ENCODE data around the gene ASB16.
"Not testable (repeated sequence)": the region's sequence is repeated elsewhere in the genome, so short reads cannot be mapped to it uniquely, and the experiment has no call there.

ASB16 gene

DNA sequence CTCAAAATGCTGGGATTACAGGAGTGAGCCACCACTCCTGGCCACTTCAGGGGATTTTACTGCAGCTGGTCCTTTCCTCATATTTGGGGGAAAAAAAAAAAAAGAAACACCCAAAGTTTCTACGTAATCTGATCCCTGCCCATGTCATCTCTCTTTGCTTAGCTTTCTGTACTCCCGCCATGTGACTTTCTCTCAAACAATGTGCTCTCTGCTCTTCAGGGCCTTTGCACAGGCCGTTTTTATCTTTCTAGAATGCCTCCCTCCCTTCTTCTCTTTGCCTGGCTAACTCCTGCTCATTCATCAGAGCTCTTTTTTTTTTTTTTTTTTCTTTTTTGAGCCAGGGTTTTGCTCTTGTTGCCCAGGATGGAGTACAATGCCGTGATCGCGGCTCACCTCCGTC lies 42.1 kb upstream of the ASB16 start:
- TF ChIP-seq, protein P1, sequence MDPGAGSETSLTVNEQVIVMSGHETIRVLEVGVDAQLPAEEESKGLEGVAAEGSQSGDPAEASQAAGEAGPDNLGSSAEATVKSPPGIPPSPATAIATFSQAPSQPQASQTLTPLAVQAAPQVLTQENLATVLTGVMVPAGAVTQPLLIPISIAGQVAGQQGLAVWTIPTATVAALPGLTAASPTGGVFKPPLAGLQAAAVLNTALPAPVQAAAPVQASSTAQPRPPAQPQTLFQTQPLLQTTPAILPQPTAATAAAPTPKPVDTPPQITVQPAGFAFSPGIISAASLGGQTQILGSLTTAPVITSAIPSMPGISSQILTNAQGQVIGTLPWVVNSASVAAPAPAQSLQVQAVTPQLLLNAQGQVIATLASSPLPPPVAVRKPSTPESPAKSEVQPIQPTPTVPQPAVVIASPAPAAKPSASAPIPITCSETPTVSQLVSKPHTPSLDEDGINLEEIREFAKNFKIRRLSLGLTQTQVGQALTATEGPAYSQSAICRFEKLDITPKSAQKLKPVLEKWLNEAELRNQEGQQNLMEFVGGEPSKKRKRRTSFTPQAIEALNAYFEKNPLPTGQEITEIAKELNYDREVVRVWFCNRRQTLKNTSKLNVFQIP (CRISPR knock-in tag; IDR thresholded peaks at IDR 0.05; ENCODE audit: borderline replicate concordance, low read depth) = no peak
- TF ChIP-seq, protein P2, sequence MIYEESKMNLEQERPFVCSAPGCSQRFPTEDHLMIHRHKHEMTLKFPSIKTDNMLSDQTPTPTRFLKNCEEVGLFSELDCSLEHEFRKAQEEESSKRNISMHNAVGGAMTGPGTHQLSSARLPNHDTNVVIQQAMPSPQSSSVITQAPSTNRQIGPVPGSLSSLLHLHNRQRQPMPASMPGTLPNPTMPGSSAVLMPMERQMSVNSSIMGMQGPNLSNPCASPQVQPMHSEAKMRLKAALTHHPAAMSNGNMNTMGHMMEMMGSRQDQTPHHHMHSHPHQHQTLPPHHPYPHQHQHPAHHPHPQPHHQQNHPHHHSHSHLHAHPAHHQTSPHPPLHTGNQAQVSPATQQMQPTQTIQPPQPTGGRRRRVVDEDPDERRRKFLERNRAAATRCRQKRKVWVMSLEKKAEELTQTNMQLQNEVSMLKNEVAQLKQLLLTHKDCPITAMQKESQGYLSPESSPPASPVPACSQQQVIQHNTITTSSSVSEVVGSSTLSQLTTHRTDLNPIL (CRISPR knock-in tag; IDR thresholded peaks at IDR 0.05; ENCODE audit: low read depth) = no peak
- TF ChIP-seq, protein P3, sequence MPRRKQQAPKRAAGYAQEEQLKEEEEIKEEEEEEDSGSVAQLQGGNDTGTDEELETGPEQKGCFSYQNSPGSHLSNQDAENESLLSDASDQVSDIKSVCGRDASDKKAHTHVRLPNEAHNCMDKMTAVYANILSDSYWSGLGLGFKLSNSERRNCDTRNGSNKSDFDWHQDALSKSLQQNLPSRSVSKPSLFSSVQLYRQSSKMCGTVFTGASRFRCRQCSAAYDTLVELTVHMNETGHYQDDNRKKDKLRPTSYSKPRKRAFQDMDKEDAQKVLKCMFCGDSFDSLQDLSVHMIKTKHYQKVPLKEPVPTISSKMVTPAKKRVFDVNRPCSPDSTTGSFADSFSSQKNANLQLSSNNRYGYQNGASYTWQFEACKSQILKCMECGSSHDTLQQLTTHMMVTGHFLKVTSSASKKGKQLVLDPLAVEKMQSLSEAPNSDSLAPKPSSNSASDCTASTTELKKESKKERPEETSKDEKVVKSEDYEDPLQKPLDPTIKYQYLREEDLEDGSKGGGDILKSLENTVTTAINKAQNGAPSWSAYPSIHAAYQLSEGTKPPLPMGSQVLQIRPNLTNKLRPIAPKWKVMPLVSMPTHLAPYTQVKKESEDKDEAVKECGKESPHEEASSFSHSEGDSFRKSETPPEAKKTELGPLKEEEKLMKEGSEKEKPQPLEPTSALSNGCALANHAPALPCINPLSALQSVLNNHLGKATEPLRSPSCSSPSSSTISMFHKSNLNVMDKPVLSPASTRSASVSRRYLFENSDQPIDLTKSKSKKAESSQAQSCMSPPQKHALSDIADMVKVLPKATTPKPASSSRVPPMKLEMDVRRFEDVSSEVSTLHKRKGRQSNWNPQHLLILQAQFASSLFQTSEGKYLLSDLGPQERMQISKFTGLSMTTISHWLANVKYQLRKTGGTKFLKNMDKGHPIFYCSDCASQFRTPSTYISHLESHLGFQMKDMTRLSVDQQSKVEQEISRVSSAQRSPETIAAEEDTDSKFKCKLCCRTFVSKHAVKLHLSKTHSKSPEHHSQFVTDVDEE (CRISPR knock-in tag; IDR thresholded peaks at IDR 0.05) = no peak
- no peak for TF ChIP-seq BACH2 (CRISPR knock-in tag; IDR thresholded peaks at IDR 0.05; ENCODE audit: borderline replicate concordance)
- TF ChIP-seq TCF4 (CRISPR knock-in tag; IDR thresholded peaks at IDR 0.05; ENCODE audit: borderline replicate concordance) = no peak
- TF ChIP-seq, protein P4, sequence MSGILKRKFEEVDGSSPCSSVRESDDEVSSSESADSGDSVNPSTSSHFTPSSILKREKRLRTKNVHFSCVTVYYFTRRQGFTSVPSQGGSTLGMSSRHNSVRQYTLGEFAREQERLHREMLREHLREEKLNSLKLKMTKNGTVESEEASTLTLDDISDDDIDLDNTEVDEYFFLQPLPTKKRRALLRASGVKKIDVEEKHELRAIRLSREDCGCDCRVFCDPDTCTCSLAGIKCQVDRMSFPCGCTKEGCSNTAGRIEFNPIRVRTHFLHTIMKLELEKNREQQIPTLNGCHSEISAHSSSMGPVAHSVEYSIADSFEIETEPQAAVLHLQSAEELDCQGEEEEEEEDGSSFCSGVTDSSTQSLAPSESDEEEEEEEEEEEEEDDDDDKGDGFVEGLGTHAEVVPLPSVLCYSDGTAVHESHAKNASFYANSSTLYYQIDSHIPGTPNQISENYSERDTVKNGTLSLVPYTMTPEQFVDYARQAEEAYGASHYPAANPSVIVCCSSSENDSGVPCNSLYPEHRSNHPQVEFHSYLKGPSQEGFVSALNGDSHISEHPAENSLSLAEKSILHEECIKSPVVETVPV (CRISPR knock-in tag; IDR thresholded peaks at IDR 0.05) = no peak
- no peak for TF ChIP-seq PPARA (CRISPR knock-in tag; IDR thresholded peaks at IDR 0.05; ENCODE audit: borderline replicate concordance)
- no peak for TF ChIP-seq ISL1 (CRISPR knock-in tag; IDR thresholded peaks at IDR 0.05)
- TF ChIP-seq RARB (CRISPR knock-in tag; IDR thresholded peaks at IDR 0.05) = no peak
- no peak for TF ChIP-seq ZFP3 (CRISPR knock-in tag; IDR thresholded peaks at IDR 0.05)
- no peak for TF ChIP-seq CSDC2 (CRISPR knock-in tag; IDR thresholded peaks at IDR 0.05)
- ATAC-seq = no peak

DNA sequence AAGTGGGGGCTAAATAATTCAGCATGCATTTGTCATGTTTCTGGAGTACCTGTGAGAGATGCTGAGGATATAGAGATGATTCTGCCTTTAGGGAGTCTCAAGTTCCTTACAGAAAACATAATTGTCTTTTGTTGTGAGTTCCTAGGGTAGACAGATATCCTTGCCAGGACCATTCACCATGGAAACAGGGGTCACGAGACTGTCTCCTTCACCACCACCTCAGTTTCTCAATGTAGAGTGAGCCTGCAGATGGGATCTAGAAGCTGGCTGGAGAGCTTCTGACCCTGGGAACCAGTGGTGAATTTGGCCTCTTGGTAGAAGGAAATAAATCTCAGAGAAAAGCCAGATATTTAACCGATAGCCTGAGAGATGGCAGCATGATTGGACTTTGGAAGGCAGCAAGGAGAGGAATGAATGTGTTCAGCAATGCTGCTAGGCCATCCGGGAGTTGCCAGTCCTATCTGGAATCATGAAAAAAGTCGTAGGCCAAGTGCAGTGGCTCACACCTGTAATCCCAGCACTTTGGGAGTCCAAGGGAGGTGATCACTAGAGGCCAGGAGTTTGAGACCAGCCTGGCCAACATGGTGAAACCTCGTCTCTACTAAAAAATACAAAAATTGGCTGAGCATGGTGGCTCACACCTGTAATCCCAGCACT lies 39.7 kb upstream of the ASB16 start:
- ATAC-seq = no peak
- TF ChIP-seq, protein P1 (CRISPR knock-in tag; IDR thresholded peaks at IDR 0.05; ENCODE audit: borderline replicate concordance, low read depth) = no peak
- TF ChIP-seq BACH2 (CRISPR knock-in tag; IDR thresholded peaks at IDR 0.05; ENCODE audit: borderline replicate concordance) = no peak
- no peak for TF ChIP-seq ESRRG (CRISPR knock-in tag; IDR thresholded peaks at IDR 0.05)
- TF ChIP-seq CSDC2 (CRISPR knock-in tag; IDR thresholded peaks at IDR 0.05) = no peak
- no peak for TF ChIP-seq ZC3H10 (CRISPR knock-in tag; IDR thresholded peaks at IDR 0.05)
- no peak for TF ChIP-seq ZNF8 (CRISPR knock-in tag; IDR thresholded peaks at IDR 0.05)
- TF ChIP-seq ZFP3 (CRISPR knock-in tag; IDR thresholded peaks at IDR 0.05) = no peak
- TF ChIP-seq ZFP30 (CRISPR knock-in tag; IDR thresholded peaks at IDR 0.05) = no peak
- TF ChIP-seq RARB (CRISPR knock-in tag; IDR thresholded peaks at IDR 0.05) = no peak
- TF ChIP-seq, protein P4 (CRISPR knock-in tag; IDR thresholded peaks at IDR 0.05) = no peak
- TF ChIP-seq OSR1 (CRISPR knock-in tag; IDR thresholded peaks at IDR 0.05) = no peak
- TF ChIP-seq, protein P3 (CRISPR knock-in tag; IDR thresholded peaks at IDR 0.05) = no peak
- TF ChIP-seq SNAI2 (CRISPR knock-in tag; IDR thresholded peaks at IDR 0.05) = no peak
- no peak for TF ChIP-seq ARNTL (CRISPR knock-in tag; IDR thresholded peaks at IDR 0.05; ENCODE audit: borderline replicate concordance, low read depth)
- no peak for TF ChIP-seq PPARA (CRISPR knock-in tag; IDR thresholded peaks at IDR 0.05; ENCODE audit: borderline replicate concordance)
- no peak for TF ChIP-seq TOX (CRISPR knock-in tag; IDR thresholded peaks at IDR 0.05; ENCODE audit: borderline replicate concordance)
- TF ChIP-seq, protein P5, sequence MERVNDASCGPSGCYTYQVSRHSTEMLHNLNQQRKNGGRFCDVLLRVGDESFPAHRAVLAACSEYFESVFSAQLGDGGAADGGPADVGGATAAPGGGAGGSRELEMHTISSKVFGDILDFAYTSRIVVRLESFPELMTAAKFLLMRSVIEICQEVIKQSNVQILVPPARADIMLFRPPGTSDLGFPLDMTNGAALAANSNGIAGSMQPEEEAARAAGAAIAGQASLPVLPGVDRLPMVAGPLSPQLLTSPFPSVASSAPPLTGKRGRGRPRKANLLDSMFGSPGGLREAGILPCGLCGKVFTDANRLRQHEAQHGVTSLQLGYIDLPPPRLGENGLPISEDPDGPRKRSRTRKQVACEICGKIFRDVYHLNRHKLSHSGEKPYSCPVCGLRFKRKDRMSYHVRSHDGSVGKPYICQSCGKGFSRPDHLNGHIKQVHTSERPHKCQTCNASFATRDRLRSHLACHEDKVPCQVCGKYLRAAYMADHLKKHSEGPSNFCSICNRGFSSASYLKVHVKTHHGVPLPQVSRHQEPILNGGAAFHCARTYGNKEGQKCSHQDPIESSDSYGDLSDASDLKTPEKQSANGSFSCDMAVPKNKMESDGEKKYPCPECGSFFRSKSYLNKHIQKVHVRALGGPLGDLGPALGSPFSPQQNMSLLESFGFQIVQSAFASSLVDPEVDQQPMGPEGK (CRISPR knock-in tag; IDR thresholded peaks at IDR 0.05; ENCODE audit: borderline replicate concordance) = no peak

DNA sequence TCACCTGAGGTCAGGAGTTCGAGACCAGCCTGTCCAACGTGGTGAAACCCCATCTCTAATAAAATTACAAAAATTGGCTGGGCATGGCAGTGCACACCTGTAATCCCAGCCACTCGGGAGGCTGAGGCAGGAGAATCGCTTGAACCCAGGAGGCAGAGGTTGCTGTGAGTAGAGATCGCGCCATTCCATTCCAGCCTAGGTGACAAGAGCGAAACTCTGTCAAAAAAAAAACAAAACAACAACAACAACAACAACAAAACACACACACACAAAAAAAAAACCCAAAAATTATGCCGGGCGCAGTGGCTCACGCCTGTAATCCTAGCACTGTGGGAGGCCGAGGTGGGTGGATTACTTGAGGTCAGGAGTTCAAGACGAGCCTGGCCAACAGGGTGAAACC lies 39.1 kb upstream of the ASB16 start:
- not testable (repeated sequence) for ATAC-seq

All from SK-N-SH treated with all-trans-retinoic acid at 6 μM for 48 hours (cell line).